ENCODE results near the gene KCNK5. TPM values are rescaled to one million over a fixed set of nuclear protein-coding genes. Genes with fewer than 3 reads are reported as not detected.

KCNK5 gene
- total and polyA plus RNA-seq, 2 of the 8 experiments (the other 6 are each of a cell fraction or from before 2014, with no cell fraction given): 20.9 to 44.3 TPM

Other genes with a start within 250 kb of the KCNK5 start
- gene GLP1R, start 180.7 kb downstream of the KCNK5 start, total RNA-seq (2021; fragmentation: NEBNext Ultra II Directional; extraction: Animal tissue kit (Norgen Biotek cat#: 25700)): 2.6 and 3.0 TPM in 2 replicates
- 2.7 TPM in 2 replicates for gene GLP1R, start 180.7 kb downstream of the KCNK5 start, polyA plus RNA-seq (2011; rRNA removed)
- 7.9 and 8.0 TPM in 2 replicates for gene SAYSD1, start 114.3 kb downstream of the KCNK5 start, total RNA-seq (2021; fragmentation: NEBNext Ultra II Directional; extraction: Animal tissue kit (Norgen Biotek cat#: 25700))
- gene SAYSD1, start 114.3 kb downstream of the KCNK5 start, polyA plus RNA-seq (2011; rRNA removed): 5.8 and 6.7 TPM in 2 replicates
- 2.9 and 3.0 TPM in 2 replicates for gene KCNK17, start 84.9 kb upstream of the KCNK5 start, total RNA-seq (2021; fragmentation: NEBNext Ultra II Directional; extraction: Animal tissue kit (Norgen Biotek cat#: 25700))
- gene KCNK17, start 84.9 kb upstream of the KCNK5 start, polyA plus RNA-seq (2011; rRNA removed): 3.4 and 3.8 TPM in 2 replicates
- gene KCNK16, start 93.2 kb upstream of the KCNK5 start, total RNA-seq (2021; fragmentation: NEBNext Ultra II Directional; extraction: Animal tissue kit (Norgen Biotek cat#: 25700)): not detected in 2 replicates
- gene KCNK16, start 93.2 kb upstream of the KCNK5 start, polyA plus RNA-seq (2011; rRNA removed): not detected in 2 replicates